GM18868 (cell line): ENCODE measurements around the gene MEI1.

Source experiments
- ATAC-seq: cut with Tn5 transposase; IDR thresholded peaks from one replicate; pipeline ENCODE4 v1.9.1; 2021; ENCODE audit warnings: mild to moderate bottlenecking, moderate library complexity; ENCODE audit not compliant: unreplicated experiment

The MEI1 gene

GRCh38 chr22:41816871-41817270 is 117.6 kb downstream of the MEI1 start:
- ATAC-seq: no peak

GRCh38 chr22:41818011-41818410 is 118.7 kb downstream of the MEI1 start:
- no peak for ATAC-seq

- no peak for ATAC-seq
These were observed 119.3 kb downstream of the MEI1 start for GRCh38 chr22:41818596-41818995.

- no peak for ATAC-seq
These were observed 120.0 kb downstream of the MEI1 start for GRCh38 chr22:41819257-41819656.

- no peak for ATAC-seq
These were observed 121.1 kb downstream of the MEI1 start for GRCh38 chr22:41820447-41820846.

- ATAC-seq: no peak
These were observed 122.4 kb downstream of the MEI1 start for GRCh38 chr22:41821471-41822316.

GRCh38 chr22:41822317-41823057 is 123.2 kb downstream of the MEI1 start:
- ATAC-seq: no peak

GRCh38 chr22:41823797-41824196 is 124.5 kb downstream of the MEI1 start:
- no peak for ATAC-seq

- ATAC-seq: no peak
These were observed 126.1 kb downstream of the MEI1 start for GRCh38 chr22:41825376-41825775.

GRCh38 chr22:41826021-41826420 is 126.7 kb downstream of the MEI1 start:
- no peak for ATAC-seq

GRCh38 chr22:41826430-41827383 is 127.4 kb downstream of the MEI1 start:
- no peak for ATAC-seq

GRCh38 chr22:41827671-41828070 is 128.4 kb downstream of the MEI1 start:
- ATAC-seq: no peak

- ATAC-seq: no peak
These were observed 129.2 kb downstream of the MEI1 start for GRCh38 chr22:41828516-41828915.

- ATAC-seq: no peak
These were observed 130.9 kb downstream of the MEI1 start for GRCh38 chr22:41830174-41830573.

- no peak for ATAC-seq
These were observed 132.1 kb downstream of the MEI1 start for GRCh38 chr22:41831383-41831782.

- ATAC-seq: no peak
These were observed 132.7 kb downstream of the MEI1 start for GRCh38 chr22:41831828-41832552.

GRCh38 chr22:41832553-41833368 is 133.5 kb downstream of the MEI1 start, which contains the start of gene SREBF2:
Gene SREBF2, plus strand, starts transcription at chr22:41833105. Its CDS starts 166 bp downstream, at chr22:41833271.
- ATAC-seq: peak; percentile 86

- ATAC-seq: peak; percentile 6
These were observed 134.2 kb downstream of the MEI1 start for GRCh38 chr22:41833369-41834004.
